ENCODE measurements around the gene TH. TPM values are rescaled to one million over a fixed set of nuclear protein-coding genes. Genes with fewer than 3 reads are reported as not detected.

The TH gene
- total and polyA plus RNA-seq, 2 donors (not counting 1 experiment from before 2014, with no cell fraction given): not detected

DNA sequence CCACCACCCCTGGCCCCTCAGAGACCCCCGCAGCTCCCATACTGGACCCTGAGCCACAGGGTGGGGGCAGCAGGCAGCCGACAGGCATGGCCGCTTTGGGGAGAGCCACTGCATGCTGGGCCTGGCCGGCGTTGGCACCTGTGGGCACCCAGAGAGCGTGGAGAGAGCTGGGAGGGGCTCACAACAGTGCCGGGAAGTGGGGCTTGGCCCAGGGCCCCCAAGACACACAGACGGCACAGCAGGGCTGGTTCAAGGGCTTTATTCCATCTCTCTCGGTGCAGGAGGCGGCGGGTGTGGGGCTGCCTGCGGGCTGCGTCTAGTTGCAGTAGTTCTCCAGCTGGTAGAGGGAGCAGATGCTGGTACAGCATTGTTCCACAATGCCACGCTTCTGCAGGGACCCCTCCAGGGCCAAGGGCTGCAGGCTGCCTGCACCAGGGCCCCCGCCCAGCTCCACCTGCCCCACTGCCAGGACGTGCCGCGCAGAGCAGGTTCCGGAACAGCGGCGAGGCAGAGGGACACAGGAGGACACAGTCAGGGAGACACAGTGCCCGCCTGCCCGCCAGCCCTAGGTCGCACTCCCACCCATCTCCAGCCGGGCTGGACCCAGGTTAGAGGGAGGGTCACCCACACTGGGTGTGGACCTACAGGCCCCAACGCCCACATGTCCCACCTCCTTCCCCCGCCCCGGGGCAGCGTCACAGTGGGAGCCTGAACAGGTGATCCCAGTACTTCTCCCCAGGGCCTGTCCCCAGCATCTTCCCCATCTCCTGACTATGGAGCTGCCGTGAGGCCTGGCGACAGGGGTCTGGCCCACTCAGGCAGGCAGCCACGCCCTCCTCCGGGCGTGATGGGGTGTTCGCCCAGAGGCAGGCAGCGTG is 11.8 kb downstream of the TH start:
- Histone ChIP-seq H3K27me3 (replicated peaks in 1 of 4; ENCODE audit: control extremely low read depth in 1 of 4, control insufficient read depth in 3 of 4, insufficient read depth in 4 of 4, low read length in 3 of 4) (peaks cover 0 to 5% (median 2%) of the 10 kb centered on the region in 4 experiments), H3K9ac (ENCODE audit: low read length) (no peak overlapping the region), H3K79me2 (ENCODE audit: control insufficient read depth, insufficient read depth, low read length) (no peaks in the 10 kb centered on the region), H3K9me3 (ENCODE audit: control extremely low read depth in 1 of 3, control insufficient read depth in 2 of 3, insufficient read depth in 1 of 3, low read length in 2 of 3) (no peaks in the 10 kb centered on the region), H2AFZ (ENCODE audit: insufficient read depth, low read depth, low read length, poor library complexity, severe bottlenecking) (no peak overlapping the region), H3K4me3 (ENCODE audit: control extremely low read depth in 1 of 5, extremely low read depth in 1 of 5, insufficient read depth in 1 of 5, low read depth in 2 of 5, low read length in 4 of 5) (no peak overlapping the region), H3K27ac (ENCODE audit: low read length in 2 of 2) (no peak overlapping the region), H3K4me2 (replicated peaks; ENCODE audit: low read depth, low read length, poor library complexity, severe bottlenecking) (no peak overlapping the region), H4K20me1 (ENCODE audit: control insufficient read depth, insufficient read depth, low read length, poor library complexity, severe bottlenecking) (no peaks in the 10 kb centered on the region), H3K36me3 (replicated peaks in 1 of 2; ENCODE audit: control extremely low read depth in 1 of 2, control insufficient read depth in 1 of 2, extremely low read depth in 1 of 2, insufficient read depth in 2 of 2, low read length in 1 of 2) (no peaks in the 10 kb centered on the region), H3K4me1 (ENCODE audit: control insufficient read depth in 2 of 2, insufficient read depth in 2 of 2, low read length in 2 of 2) (no peaks in the 10 kb centered on the region)
- WGBS (ENCODE audit: insufficient coverage): 82% methylated on average over 35 of the region's 36 CpGs
- ATAC-seq (ENCODE audit: low read depth) (no peak), DNase-seq (no peak)
- no peaks in the 10 kb centered on the region for H3K9me3 Mint-ChIP-seq (ENCODE audit: insufficient read depth)
- POLR2A ChIA-PET: no interaction called here
- H3K4me1 Mint-ChIP-seq: no peaks in the 10 kb centered on the region
- no peak overlapping the region for H3K27ac Mint-ChIP-seq
- H3K4me3 Mint-ChIP-seq: no peak overlapping the region
- CTCF ChIA-PET: interaction anchor here (1.0 to 1.6 kb wide), 3 partner anchors 8 to 507 kb away, joined by 4 to 5 read pairs (median 5); no protein-coding TSS in a partner anchor
- intact Hi-C loops (cut with micrococcal nuclease): no loop called here
- TF ChIP-seq CTCF (IDR thresholded peaks at IDR 0.05) (no peak), EZH2 (IDR thresholded peaks at IDR 0.05; ENCODE audit: borderline replicate concordance, insufficient read depth, low read depth, low read length, poor library complexity, severe bottlenecking) (no peak)
- no peaks in the 10 kb centered on the region for H3K27me3 Mint-ChIP-seq

- no peaks in the 10 kb centered on the region for H3K27me3 Mint-ChIP-seq
- no peaks in the 10 kb centered on the region for H3K9me3 Mint-ChIP-seq (ENCODE audit: insufficient read depth)
- H3K36me3 ChIP-seq (replicated peaks in 1 of 2; ENCODE audit: control extremely low read depth in 1 of 2, control insufficient read depth in 1 of 2, extremely low read depth in 1 of 2, insufficient read depth in 2 of 2, low read length in 1 of 2): no peaks in the 10 kb centered on the region
- POLR2A ChIA-PET: no interaction called here
- 85% methylated on average over 7 of the region's 10 CpGs for WGBS (ENCODE audit: insufficient coverage)
- H3K27me3 ChIP-seq (replicated peaks in 1 of 4; ENCODE audit: control extremely low read depth in 1 of 4, control insufficient read depth in 3 of 4, insufficient read depth in 4 of 4, low read length in 3 of 4): peaks cover 0 to 5% (median 2%) of the 10 kb centered on the region in 4 experiments
- no peak overlapping the region for H3K4me3 Mint-ChIP-seq
- H3K27ac Mint-ChIP-seq: no peak overlapping the region
- no peaks in the 10 kb centered on the region for H3K9me3 ChIP-seq (ENCODE audit: control extremely low read depth in 1 of 3, control insufficient read depth in 2 of 3, insufficient read depth in 1 of 3, low read length in 2 of 3)
- no peaks in the 10 kb centered on the region for H3K79me2 ChIP-seq (ENCODE audit: control insufficient read depth, insufficient read depth, low read length)
- intact Hi-C loops (cut with micrococcal nuclease): no loop called here
- no peak overlapping the region for H3K9ac ChIP-seq (ENCODE audit: low read length)
- H3K4me1 ChIP-seq (ENCODE audit: control insufficient read depth in 2 of 2, insufficient read depth in 2 of 2, low read length in 2 of 2): no peaks in the 10 kb centered on the region
- H2AFZ ChIP-seq (ENCODE audit: insufficient read depth, low read depth, low read length, poor library complexity, severe bottlenecking): no peak overlapping the region
- H3K4me1 Mint-ChIP-seq: no peaks in the 10 kb centered on the region
- no peak for ATAC-seq (ENCODE audit: low read depth)
- CTCF ChIA-PET: interaction anchor here (0.7 to 1.6 kb wide), 4 partner anchors 13 to 506 kb away, joined by 3 to 5 read pairs (median 4); no protein-coding TSS in a partner anchor
- no peak for DNase-seq
- no peak for TF ChIP-seq EZH2 (IDR thresholded peaks at IDR 0.05; ENCODE audit: borderline replicate concordance, insufficient read depth, low read depth, low read length, poor library complexity, severe bottlenecking)
- TF ChIP-seq CTCF (IDR thresholded peaks at IDR 0.05): no peak
- H3K27ac ChIP-seq (ENCODE audit: low read length in 2 of 2): no peak overlapping the region
- H4K20me1 ChIP-seq (ENCODE audit: control insufficient read depth, insufficient read depth, low read length, poor library complexity, severe bottlenecking): no peaks in the 10 kb centered on the region
- H3K4me2 ChIP-seq (replicated peaks; ENCODE audit: low read depth, low read length, poor library complexity, severe bottlenecking): no peak overlapping the region
- H3K4me3 ChIP-seq (ENCODE audit: control extremely low read depth in 1 of 5, extremely low read depth in 1 of 5, insufficient read depth in 1 of 5, low read depth in 2 of 5, low read length in 4 of 5): no peak overlapping the region
These were observed 12.6 kb downstream of the TH start for GRCh38 chr11:2158966-2159365.
